Fibroblast of pulmonary artery (primary cell): ENCODE measurements around the gene SLC25A21.

Experiments
- DNase-seq: peaks from one replicate; pipeline ENCODE4 v3.0.0-alpha.2; 2010; ENCODE audit warnings: low read depth
- H3K4me3 ChIP-seq: replicated peaks from 2 replicates; pipeline ENCODE4 v1.5.1; 2011; ENCODE audit warnings: low read depth, mild to moderate bottlenecking, control low read depth, low read length, moderate library complexity
- TF ChIP-seq, protein P1 (sequence below): IDR thresholded peaks from 2 replicates; pipeline ENCODE4 v1.5.1; 2011; ENCODE audit warnings: mild to moderate bottlenecking, control low read depth, low read length, inconsistent platforms; ENCODE audit errors: missing control alignments

Gene SLC25A21

DNA sequence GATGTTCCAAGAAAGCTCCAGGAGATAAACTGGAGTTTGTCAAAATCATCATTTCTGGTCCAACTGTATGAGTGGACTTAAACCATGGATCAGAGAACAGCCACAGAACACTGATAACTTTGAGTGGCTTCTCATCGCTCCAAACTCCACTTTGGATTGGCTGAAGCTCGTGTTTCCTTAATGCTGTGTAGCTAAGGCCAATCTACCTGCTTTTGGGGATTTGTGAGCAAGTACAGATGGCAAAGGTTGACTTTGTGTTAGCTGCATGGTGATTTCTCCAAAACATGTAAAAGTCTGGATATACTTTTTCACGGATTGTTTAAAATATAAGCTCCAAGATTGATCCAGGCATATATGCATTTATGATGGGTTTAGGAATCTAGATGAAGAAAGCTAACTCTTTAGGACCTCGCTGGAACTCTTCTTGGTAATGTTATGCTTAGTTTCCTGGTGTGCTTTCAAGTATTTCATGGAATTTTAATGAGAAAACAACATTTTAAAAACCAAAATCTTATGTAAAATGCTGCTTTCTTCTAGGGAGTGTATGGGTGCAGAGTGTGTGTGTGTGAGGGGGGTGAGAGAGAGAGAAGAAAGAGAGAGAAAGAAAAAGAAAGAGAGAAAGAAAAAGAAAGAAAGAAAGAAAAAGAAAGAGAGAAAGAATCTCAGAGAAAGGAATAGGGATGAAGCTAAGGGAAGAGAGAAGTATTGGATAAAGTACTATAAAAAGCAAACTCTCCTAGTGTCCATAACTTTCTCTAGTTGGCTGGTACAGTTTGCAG lies 522.3 kb downstream of the SLC25A21 start:
- TF ChIP-seq, protein P1, sequence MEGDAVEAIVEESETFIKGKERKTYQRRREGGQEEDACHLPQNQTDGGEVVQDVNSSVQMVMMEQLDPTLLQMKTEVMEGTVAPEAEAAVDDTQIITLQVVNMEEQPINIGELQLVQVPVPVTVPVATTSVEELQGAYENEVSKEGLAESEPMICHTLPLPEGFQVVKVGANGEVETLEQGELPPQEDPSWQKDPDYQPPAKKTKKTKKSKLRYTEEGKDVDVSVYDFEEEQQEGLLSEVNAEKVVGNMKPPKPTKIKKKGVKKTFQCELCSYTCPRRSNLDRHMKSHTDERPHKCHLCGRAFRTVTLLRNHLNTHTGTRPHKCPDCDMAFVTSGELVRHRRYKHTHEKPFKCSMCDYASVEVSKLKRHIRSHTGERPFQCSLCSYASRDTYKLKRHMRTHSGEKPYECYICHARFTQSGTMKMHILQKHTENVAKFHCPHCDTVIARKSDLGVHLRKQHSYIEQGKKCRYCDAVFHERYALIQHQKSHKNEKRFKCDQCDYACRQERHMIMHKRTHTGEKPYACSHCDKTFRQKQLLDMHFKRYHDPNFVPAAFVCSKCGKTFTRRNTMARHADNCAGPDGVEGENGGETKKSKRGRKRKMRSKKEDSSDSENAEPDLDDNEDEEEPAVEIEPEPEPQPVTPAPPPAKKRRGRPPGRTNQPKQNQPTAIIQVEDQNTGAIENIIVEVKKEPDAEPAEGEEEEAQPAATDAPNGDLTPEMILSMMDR, result no peak
- no peak overlapping the region for H3K4me3 ChIP-seq
- no peak for DNase-seq

DNA sequence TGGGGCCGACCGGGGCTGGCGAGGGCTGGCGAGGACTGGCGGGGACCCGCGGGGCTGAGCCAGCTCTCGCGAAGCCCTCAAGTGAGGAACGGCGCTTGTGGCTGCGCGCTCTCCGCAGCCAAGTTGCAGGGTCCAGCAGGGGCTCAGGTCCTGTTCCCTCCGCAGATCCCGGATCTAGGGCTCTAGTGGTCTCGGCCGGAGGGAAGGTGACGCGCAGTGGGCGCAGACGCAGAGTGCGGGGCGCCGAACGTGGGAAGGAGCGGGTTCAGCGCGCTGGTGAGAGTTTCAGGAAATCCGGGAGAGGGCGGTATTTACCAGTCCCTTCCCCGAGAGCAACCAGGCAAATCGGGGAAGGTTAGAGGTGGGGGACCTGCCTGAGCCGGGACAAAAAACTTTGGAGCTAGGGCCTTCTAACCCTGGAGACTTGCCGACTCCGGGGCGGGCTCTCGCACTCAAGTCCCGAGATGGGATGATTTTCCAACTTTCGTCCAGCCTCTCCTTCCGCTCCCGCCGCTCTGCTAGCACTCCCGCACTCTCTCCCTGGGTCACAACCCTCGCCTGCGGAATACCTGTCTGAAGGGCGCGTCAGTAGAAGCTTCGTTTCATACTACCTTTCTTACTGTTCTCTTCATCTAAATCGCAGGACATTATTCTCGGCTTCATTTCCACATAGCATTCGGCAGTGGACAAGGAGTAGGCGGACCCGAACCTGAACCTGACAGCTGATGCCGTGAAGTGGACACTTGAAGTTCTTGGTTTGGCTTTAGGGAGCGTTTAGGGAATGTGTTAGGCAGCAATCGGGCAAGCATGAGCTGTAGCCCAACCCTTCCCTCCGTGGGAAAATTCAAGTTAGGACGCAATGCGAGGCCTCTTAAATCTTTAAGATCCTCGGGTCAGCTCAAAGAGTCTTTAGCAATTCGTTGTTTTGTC lies 524.3 kb downstream of the SLC25A21 start:
- peak; percentile 14 for DNase-seq
- TF ChIP-seq, protein P1, result no peak
- no peak overlapping the region for H3K4me3 ChIP-seq

DNA sequence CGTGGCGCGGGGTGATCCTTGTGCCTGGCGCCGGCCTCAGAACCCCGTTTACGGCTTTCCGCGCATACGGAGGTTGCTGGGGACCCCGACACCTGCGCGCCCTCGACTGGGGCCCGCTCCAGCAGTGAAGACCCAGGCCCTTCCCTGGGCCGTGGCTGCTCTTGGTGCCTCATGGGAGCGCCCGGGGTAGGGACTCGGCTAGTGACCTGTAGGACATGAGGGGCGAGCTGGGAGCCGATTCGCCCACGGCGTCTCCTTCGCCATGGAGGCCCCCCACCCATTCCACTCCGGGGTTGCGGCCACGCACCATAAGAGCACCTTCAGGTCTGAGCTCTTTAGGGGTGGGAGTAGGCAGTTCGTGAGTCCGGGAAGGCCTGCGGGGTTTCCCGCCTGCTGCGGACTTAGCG lies 525.0 kb downstream of the SLC25A21 start:
- no peak for DNase-seq
- TF ChIP-seq, protein P1, result no peak
- H3K4me3 ChIP-seq, result no peak overlapping the region

DNA sequence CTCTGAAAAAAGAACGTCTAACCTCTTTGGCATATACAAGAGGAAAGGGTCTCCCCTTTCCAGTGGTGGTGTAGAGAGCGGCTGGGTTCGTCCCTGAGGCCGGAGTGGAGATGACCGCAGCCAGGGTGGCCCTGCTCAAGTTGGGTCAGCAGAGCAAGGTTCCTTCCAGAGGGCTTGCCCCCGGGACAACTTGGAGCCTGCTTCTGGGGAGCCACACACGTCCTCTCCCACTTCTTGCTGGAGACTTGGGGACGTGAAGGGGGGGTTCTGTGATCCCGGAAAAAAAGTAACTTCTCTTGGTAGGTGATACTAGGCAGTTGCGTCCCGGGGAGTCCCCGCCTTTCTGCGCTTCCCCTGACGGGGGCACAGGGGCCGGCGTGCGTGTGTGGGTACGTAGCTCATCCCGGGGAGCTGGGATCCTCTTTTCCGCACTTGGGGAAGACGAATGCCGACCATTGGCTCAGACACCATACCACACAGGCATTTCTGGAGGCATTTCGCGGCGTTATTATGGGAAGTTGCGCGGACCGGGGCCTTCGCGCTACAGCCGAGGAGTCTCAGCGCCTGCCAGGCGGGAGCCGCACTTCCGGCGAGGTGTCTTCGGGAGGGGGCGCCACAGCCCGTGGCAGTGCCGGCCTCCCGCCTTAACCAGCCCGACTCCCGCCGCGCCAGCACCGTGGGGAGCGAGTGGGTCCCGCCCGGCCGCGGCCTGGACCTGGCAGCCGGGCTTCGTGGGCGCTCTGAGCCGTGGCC lies 525.6 kb downstream of the SLC25A21 start:
- H3K4me3 ChIP-seq, result no peak overlapping the region
- no peak for DNase-seq
- TF ChIP-seq, protein P1, result no peak

DNA sequence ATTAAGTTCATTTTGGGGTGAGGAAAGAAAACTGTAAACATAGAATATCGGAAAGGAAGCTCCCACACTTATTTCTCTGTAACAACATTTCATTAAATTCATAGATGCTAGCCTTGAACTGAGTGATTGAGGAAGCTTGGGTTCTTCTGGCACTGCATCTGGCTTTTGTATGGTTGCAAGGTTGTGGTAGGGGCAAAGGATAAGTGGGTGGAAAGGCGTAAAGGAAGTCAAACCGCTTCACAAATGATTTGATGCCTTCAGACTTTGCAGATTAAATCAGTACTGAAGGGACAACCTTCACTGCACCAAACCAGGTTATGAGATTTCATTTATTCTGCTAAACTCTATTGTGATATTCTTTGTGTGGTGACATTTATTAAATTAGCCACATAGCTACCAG lies 538.8 kb downstream of the SLC25A21 start:
- DNase-seq, result no peak
- TF ChIP-seq, protein P1, result no peak
- no peak overlapping the region for H3K4me3 ChIP-seq
